NCI-H748 (cell line): ENCODE measurements around the gene RNF212.

Source experiments
- DNase-seq: peaks from one replicate; lab custom pipeline; 2025; ENCODE audit not compliant: unreplicated experiment; lab: John Stamatoyannopoulos, UW

Gene RNF212

GRCh38 chr4:1090465-1091440 is 22.6 kb downstream of the RNF212 start:
- no peak for DNase-seq

- no peak for DNase-seq
Measured at GRCh38 chr4:1090036-1090435, 23.3 kb downstream of the RNF212 start.

GRCh38 chr4:1087371-1087770 is 26.0 kb downstream of the RNF212 start:
- no peak for DNase-seq

DNA sequence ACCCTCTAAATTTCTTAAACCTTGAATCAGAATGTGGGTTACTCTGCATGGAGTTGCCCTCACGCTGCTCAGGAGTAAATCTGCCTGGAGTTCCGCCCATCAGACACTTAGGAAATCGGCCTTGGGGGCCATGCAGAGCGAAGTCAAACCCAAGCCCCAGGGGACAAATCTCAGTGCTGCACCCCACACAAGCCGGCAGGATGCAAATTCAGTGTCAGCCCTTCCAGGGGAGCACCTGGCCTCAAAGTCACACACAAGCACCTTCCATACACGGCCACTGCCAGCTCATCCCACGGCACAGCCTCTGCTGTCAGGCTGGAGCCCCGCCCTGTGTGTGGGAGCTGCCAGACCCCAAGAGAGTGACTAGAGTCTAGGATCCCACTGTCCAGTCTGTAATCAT is 27.4 kb downstream of the RNF212 start:
- DNase-seq, result no peak

DNA sequence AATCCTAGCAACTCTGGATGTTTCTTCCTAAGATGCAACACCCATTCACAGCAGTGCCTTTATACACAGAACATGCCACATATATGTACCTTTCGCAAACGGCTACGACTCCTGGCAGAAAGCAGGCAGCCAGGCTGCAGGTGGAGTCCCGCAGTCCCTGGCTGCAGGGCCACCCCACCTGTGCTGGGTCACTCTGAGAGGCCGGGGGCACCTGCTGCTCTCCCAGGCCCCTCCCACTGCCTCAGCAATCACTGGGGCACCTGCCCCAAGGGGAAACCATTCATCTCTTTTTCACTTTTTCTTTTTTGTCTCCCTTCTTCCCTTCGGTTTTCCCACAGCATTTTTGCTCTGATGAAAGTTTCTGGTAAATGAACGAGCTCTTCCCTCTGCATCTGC is 28.0 kb downstream of the RNF212 start:
- DNase-seq, result no peak

DNA sequence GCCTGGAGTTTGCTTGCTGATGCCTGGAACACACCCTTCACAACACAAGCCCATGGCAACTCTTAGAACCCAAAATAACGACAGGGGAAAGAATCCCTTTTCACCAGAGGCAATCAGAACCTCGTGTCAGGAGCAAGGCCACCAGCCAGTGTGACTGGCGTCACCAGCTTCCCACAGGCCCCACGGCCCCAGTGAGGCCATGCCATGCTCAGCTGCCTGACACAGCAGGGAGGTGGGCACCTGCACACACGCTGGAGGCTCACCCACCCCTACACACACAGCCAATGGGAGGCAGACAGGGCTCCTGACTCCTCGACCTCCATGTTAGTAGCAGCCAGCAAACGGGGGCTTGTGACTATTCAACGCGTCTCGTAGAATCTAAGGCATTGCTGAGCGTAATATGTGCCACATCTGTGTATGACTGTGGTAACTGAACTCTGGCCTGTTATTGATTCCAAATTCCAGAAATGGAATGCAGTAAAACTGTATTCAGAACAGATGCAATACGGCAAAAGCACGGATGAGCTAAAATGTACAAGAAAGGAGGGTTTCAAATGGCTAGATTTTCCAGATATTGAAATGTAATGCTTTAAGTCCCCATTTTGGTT is 28.5 kb downstream of the RNF212 start:
- no peak for DNase-seq

DNA sequence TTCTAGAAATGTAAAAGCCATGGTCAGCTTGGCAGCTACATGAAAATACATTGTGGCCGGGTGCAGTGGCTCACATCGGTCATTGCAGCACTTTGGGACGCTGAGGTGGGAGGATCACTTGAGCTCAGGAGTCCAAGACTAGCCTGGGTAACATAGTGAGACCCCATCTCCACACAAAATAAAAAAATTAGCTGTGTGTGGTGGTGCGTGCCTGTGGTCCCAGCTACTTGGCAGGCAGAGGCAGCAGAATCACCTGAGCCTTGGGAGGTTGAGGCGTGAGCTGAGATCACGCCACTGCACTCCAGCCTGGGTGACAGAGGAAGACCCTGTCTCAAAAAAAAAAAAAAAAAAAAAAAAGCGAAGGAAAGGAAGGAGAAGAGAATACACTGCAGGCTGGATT is 29.0 kb downstream of the RNF212 start:
- DNase-seq, result no peak

DNA sequence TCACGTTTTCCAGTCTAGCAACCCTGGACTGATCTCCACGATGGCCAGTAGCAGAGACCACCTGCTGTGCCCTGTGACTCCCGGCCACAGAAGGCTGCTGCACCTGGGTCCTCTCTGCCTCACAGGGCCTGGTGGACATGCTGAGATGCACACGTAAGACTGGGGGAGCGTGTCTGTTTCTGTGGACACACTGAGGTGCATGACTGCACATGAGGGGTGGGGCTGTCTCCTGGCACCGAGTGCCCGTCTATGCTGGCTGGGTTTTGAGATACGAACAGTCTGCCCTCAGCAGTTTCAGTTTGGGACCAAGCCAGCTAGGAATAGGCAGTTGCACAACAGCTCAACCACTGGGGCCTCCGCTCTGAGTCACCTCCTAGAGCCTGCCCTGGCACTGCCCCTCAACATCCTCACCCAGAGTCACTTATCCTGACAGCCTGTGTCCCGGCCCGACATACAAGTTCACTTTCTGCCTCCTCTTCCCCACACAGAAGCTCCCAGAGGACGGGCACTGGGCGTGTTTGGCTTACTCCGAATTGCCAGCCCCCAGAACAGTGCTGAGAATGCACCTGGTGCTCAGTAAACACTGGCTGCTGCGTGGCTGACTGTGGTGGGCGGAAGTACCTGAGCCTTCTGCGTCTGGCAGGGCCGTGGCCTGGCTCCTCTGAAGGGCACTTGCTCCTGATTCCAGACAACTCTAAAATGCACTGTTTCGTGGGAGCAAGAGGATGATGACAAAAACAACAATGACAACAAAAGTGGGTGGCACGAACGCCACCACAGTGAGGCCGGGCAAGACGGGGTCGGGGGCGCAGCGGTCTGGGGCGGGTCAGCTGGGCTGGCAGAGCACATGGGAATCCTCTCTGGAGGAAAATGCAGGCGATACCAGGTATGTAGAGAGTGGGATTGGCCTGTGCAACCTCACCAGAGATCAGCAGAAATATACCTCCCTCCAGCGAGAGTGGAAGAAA is 30.9 kb downstream of the RNF212 start:
- DNase-seq, result peak; percentile 0

- DNase-seq, result no peak
Measured at GRCh38 chr4:1081689-1082040, 31.7 kb downstream of the RNF212 start.

- no peak for DNase-seq
Measured at GRCh38 chr4:1080961-1081688, 32.2 kb downstream of the RNF212 start.

GRCh38 chr4:1080432-1080831 is 32.9 kb downstream of the RNF212 start:
- DNase-seq, result no peak

GRCh38 chr4:1079711-1080265 is 33.6 kb downstream of the RNF212 start:
- DNase-seq, result no peak

- DNase-seq, result no peak
Measured at GRCh38 chr4:1078490-1078889, 34.9 kb downstream of the RNF212 start.

DNA sequence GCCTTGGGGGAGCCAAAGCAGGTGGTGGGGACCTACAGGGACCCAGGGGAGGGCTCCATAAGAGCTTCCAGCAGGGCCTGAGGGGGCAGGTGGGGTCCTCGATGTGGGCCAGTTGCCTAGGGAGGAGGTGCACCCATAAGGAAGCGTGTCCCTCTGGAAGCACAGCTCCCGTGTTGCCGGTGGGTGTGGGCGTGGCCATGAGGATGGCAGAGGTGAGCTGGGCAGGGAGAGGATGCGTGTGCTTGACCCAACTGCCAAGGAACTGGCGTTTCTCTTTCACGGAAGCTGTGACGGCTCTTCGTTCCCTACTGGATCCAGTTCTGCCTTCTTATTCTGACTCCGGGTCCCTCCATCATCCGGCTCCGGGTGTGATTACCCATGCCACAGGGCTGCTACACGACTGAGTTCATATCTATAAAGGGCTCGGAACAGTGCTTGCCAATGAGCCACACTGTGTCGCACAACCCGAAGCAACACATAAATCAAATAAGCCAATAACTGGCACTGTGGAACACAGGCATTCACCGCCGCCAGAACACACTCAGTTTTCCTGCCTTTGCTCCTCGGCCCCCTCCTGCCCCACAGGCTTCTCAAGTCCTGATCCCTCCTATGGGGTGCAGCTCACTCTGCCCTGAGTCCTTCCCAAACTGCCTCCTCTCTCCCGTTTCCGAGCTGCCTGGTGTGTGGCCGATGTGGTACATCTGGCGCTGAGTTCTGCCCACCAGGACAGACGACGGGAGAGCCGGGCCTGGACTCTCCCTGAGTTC is 35.5 kb downstream of the RNF212 start:
- DNase-seq, result no peak

GRCh38 chr4:1075809-1076699 is 37.3 kb downstream of the RNF212 start:
- no peak for DNase-seq

GRCh38 chr4:1075225-1075624 is 38.1 kb downstream of the RNF212 start:
- no peak for DNase-seq

- no peak for DNase-seq
Measured at GRCh38 chr4:1074077-1074476, 39.3 kb downstream of the RNF212 start.

DNA sequence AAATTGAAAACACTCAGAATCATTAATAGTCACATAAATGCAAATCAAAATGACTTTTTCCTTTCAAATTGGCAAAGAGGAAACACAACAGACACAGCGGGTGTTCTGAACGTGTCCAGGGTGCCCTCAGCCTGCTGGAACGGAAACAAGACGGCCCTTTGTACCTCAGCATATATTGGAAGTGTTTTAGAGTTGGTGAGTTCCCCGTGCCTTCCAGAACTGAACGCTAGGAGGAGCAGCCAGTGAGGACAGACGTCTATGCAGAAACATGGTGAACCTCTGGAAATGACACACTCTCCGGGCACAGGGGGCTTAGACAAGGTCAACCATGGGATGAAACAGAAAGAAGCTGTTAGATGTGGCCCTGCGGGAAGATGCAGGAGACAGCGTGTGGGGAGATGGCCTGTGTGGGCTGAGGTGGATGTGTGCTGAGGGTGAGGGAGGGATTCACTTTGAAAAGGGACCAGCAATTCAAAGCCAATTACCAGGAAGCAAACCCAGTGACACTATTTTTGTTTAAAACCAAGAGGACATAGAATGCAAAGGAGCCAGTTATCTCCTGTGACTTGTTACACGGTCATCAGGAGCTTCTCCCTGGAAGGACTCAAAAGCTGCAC is 40.4 kb downstream of the RNF212 start:
- DNase-seq, result peak; percentile 13
